DOHH2 (cell line): ENCODE measurements around the gene SLC38A6.

Experiments used
- H3F3A ChIP-seq: fragments of 200-600 bp; sonication (generic), shearing (Covaris generic); 2 replicates; pipeline ENCODE4 v1.6.0; 2016; ENCODE audit warnings: antibody characterized with exemption, mild to moderate bottlenecking; ENCODE audit not compliant: control insufficient read depth, insufficient read depth
- H3K27ac ChIP-seq: fragments of 200-600 bp; sonication (generic); 2 replicates; pipeline ENCODE4 v1.5.1; 2014; ENCODE audit warnings: low read depth, mild to moderate bottlenecking, low read length, moderate library complexity
- H3K27me3 ChIP-seq: fragments of 200-600 bp; sonication (generic); 2 replicates; pipeline ENCODE4 v1.6.1; 2014; ENCODE audit warnings: mild to moderate bottlenecking, low read length, mixed read lengths; ENCODE audit not compliant: control insufficient read depth
- H3K36me3 ChIP-seq: fragments of 200-600 bp; sonication (generic); 2 replicates; pipeline ENCODE4 v1.6.1; 2014; ENCODE audit warnings: mild to moderate bottlenecking, low read length, moderate library complexity, mixed read lengths; ENCODE audit not compliant: control insufficient read depth
- H3K4me1 ChIP-seq: fragments of 200-600 bp; sonication (generic); 2 replicates; pipeline ENCODE4 v1.6.1; 2014; ENCODE audit warnings: mild to moderate bottlenecking, low read length, mixed read lengths; ENCODE audit not compliant: control insufficient read depth
- H3K4me2 ChIP-seq: fragments of 200-600 bp; sonication (generic); 2 replicates; pipeline ENCODE4 v1.6.0; 2014; ENCODE audit warnings: mild to moderate bottlenecking, low read length, moderate library complexity
- H3K4me3 ChIP-seq: fragments of 200-600 bp; sonication (generic); 2 replicates; pipeline ENCODE4 v1.5.1; 2014; ENCODE audit warnings: mild to moderate bottlenecking, low read length, mixed read lengths
- H3K79me2 ChIP-seq: fragments of 200-600 bp; sonication (generic); 2 replicates; pipeline ENCODE4 v1.6.1; 2014; ENCODE audit warnings: mild to moderate bottlenecking, low read length, mixed read lengths; ENCODE audit not compliant: control insufficient read depth
- H3K9me2 ChIP-seq: fragments of 200-600 bp; sonication (generic); replicated peaks from 2 replicates; pipeline ENCODE4 v1.6.1; 2014; ENCODE audit warnings: mild to moderate bottlenecking, low read length, mixed read lengths; ENCODE audit not compliant: control insufficient read depth
- H3K9me3 ChIP-seq: fragments of 200-600 bp; sonication (generic); 2 replicates; pipeline ENCODE4 v1.6.1; 2014; ENCODE audit warnings: antibody characterized with exemption, low read length, mixed read lengths; ENCODE audit not compliant: control insufficient read depth, insufficient read depth
- H4K20me1 ChIP-seq: fragments of 200-600 bp; sonication (generic); 2 replicates; pipeline ENCODE4 v1.6.0; 2014; ENCODE audit warnings: low read depth, mild to moderate bottlenecking, antibody characterized with exemption, low read length, moderate library complexity; ENCODE audit not compliant: control insufficient read depth, insufficient read depth
- EZH2phosphoT487 ChIP-seq: fragments of 200-600 bp; sonication (generic); IDR thresholded peaks from 2 replicates; pipeline ENCODE4 v1.6.1; 2017; ENCODE audit warnings: borderline replicate concordance, mild to moderate bottlenecking, antibody characterized with exemption, low read length, moderate library complexity, mixed read lengths
- TF ChIP-seq, protein P1 (sequence below): fragments of 200-600 bp; sonication (generic); IDR thresholded peaks from one replicate; pipeline ENCODE4 v1.5.1; 2014; ENCODE audit warnings: antibody characterized with exemption, mild to moderate bottlenecking, low read depth, low read length; ENCODE audit not compliant: poor library complexity, severe bottlenecking

SLC38A6 gene

DNA sequence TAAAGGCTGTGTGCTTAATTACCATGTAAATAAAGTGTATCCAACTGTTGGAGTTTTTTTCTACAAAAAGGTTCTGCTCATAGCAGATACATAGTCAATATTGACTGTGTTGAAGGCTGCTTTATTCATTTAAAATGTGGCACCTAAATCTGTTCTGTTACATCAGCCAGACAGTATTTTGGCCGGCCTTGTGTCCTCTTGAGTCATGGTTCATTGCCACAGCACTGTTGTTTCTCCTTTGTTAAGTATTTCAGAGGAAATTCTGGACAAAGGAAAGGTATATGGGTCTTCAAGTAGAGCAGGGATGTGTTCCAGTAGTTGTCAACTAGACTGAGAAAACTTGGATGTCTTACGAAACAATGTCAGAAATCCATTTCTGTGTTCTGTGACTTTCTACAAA lies 95.5 kb downstream of the SLC38A6 start:
- no peaks in the 10 kb centered on the region for H3K79me2 ChIP-seq
- no peaks in the 10 kb centered on the region for H4K20me1 ChIP-seq
- H3K27me3 ChIP-seq: no peaks in the 10 kb centered on the region
- H3K27ac ChIP-seq: peak overlapping the region; percentile 41
- peak overlapping the region; percentile 11; the same call in 1 of the 2 replicates for H3K4me3 ChIP-seq
- H3K9me3 ChIP-seq: no peaks in the 10 kb centered on the region
- H3K9me2 ChIP-seq: no peaks in the 10 kb centered on the region
- no peak for TF ChIP-seq EZH2phosphoT487
- TF ChIP-seq, protein P1, sequence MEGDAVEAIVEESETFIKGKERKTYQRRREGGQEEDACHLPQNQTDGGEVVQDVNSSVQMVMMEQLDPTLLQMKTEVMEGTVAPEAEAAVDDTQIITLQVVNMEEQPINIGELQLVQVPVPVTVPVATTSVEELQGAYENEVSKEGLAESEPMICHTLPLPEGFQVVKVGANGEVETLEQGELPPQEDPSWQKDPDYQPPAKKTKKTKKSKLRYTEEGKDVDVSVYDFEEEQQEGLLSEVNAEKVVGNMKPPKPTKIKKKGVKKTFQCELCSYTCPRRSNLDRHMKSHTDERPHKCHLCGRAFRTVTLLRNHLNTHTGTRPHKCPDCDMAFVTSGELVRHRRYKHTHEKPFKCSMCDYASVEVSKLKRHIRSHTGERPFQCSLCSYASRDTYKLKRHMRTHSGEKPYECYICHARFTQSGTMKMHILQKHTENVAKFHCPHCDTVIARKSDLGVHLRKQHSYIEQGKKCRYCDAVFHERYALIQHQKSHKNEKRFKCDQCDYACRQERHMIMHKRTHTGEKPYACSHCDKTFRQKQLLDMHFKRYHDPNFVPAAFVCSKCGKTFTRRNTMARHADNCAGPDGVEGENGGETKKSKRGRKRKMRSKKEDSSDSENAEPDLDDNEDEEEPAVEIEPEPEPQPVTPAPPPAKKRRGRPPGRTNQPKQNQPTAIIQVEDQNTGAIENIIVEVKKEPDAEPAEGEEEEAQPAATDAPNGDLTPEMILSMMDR: no peak
- 0 out of 2 replicates have a peak, but pooled peaks cover 4% of the 10 kb centered on the region for H3F3A ChIP-seq
- H3K4me1 ChIP-seq: peaks cover 67% of the 10 kb centered on the region
- no peaks in the 10 kb centered on the region for H3K36me3 ChIP-seq
- H3K4me2 ChIP-seq: peak overlapping the region; percentile 27

DNA sequence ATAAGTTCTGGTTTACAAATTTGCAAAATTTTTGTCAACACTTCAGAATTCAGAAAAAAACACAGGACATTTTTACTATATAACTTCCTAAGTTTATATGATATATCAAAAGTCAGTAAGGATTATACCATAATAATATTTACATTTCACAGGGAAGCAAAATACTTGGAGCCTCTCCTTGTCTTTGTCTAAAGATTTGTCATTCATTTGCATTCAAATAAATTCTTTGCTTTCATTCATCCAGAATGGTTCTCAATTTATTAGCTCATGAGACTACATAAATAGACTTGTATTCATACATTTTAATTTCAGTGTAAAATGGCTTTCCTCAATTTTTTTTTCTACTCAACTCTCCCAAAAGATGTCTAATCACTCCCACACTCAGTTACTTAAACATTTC lies 96.4 kb downstream of the SLC38A6 start:
- H3K9me2 ChIP-seq: no peaks in the 10 kb centered on the region
- no peaks in the 10 kb centered on the region for H3K79me2 ChIP-seq
- peak overlapping the region; percentile 41; the same call in 1 of the 2 replicates for H3K27ac ChIP-seq
- H3K36me3 ChIP-seq: no peaks in the 10 kb centered on the region
- H3K4me3 ChIP-seq: no peak overlapping the region
- H3K27me3 ChIP-seq: no peaks in the 10 kb centered on the region
- TF ChIP-seq, protein P1: no peak
- no peak for TF ChIP-seq EZH2phosphoT487
- peaks cover 76% of the 10 kb centered on the region for H3K4me1 ChIP-seq
- 0 out of 2 replicates have a peak, but pooled peaks cover 4% of the 10 kb centered on the region for H3F3A ChIP-seq
- 0 out of 2 replicates have a peak overlapping the region, but pooled peaks have one; percentile 10 for H3K4me2 ChIP-seq
- no peaks in the 10 kb centered on the region for H3K9me3 ChIP-seq
- no peaks in the 10 kb centered on the region for H4K20me1 ChIP-seq

DNA sequence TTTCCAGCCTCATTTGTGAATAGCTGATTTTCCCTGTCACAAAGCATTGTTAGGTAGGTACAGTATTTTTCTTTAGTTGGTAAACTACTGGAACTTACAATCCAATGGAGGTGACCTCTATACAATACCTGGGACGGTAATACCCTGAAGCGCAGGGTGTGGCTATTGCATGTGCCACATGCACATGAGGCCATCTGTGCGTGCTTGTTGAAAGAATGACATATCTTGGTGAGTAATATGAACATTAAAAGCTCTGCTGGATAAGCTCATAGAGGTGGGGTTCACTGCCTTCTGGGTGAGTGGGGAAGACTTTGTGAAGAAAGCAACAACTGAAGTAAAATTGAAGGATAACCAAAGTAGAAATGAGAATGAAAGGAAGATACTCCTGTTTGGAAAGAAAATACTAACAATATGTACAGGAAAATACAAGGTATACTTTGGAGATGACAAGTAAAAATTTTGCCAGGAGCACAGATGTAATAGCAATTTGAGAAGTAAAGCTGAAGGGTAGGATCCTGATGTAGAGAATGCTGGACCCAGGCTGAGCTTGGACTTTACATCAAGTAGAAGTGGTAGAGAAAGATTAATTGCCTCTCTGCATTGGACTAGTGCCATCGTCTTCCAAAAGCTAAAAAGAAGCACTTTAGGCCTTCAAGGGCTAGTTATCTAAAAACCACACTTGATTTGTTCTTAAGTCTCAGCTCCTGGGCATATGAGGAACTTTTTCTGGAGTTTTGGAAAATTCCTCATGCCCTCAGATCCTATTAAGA lies 97.1 kb downstream of the SLC38A6 start:
- no peaks in the 10 kb centered on the region for H4K20me1 ChIP-seq
- H3F3A ChIP-seq: 0 out of 2 replicates have a peak, but pooled peaks cover 4% of the 10 kb centered on the region
- H3K9me3 ChIP-seq: no peaks in the 10 kb centered on the region
- TF ChIP-seq, protein P1: no peak
- no peak for TF ChIP-seq EZH2phosphoT487
- H3K79me2 ChIP-seq: no peaks in the 10 kb centered on the region
- no peaks in the 10 kb centered on the region for H3K27me3 ChIP-seq
- H3K9me2 ChIP-seq: no peaks in the 10 kb centered on the region
- H3K36me3 ChIP-seq: no peaks in the 10 kb centered on the region
- peaks cover 79% of the 10 kb centered on the region for H3K4me1 ChIP-seq
- no peak overlapping the region for H3K4me2 ChIP-seq
- peak overlapping the region; percentile 0; the same call in 1 of the 2 replicates for H3K27ac ChIP-seq
- no peak overlapping the region for H3K4me3 ChIP-seq
